ENCODE data around the gene EPS15. TPM values are rescaled to one million over a fixed set of nuclear protein-coding genes. Genes with fewer than 3 reads are reported as not detected.

EPS15 gene
- total RNA-seq (151 and 163 TPM in 2 replicates), polyA plus RNA-seq (32.5 and 40.3 TPM in 2 replicates), polyA minus RNA-seq (37.8 and 46.4 TPM in 2 replicates)
- 78.8 TPM for total RNA-seq (2013)

DNA sequence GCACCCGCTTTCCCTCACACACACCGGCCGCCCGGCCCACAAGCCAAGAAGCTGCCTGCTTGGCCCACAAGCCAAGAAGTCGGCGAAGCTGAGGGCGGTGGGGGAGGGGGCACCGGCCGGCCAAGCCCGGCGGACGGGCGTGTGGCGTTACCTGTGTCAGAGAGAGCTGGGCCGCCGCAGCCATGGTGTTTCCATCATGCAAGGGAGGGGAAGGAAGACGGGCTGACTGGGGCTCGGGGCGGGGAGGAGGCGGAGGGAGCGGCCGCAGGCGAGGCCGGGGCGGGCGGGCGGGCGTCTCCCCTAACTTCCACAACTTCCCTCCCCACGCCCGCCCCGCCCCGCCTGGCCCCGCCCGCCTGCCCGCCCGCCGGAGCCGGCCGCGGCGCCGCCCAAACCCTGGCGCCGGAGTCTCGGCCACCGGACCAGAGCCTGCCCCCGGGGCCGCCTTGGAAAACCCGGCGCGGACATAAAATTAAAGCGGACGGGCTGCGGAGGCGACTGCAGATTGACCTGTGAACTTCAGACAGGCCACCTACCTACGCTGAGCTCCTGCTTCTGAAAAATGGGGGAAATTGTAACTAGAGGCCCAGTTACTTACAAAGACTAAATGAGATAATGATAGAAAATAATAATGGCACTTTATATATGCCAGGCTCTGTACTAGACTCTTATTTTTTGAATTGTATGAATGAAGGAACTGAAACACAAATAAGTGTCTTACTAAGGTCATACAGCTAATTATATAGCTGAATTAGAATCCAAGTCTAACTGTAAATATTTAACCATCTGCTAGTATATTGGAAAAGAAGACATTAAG, at the start of gene EPS15:
Gene EPS15 (minus strand): TSS at position 219 of the 817 bp plus-strand sequence. CDS start 35 bp downstream, at position 184.
- intact Hi-C loops (cut with micrococcal nuclease): loop anchor here (1.0 to 10.0 kb wide), 6 partner anchors 37 to 554 kb away; partner anchors contain the start of genes FAF1, OSBPL9 and RNF11
- peaks cover 31 to 38% of the 10 kb centered on the region in 2 donors for H3K4me1 ChIP-seq (ENCODE audit: control insufficient read depth in 2 of 2, insufficient read depth in 2 of 2, low read length in 2 of 2)
- H3K9me3 Mint-ChIP-seq (ENCODE audit: insufficient read depth): no peaks in the 10 kb centered on the region
- DNase-seq (peak; percentile 88), ATAC-seq (ENCODE audit: low read depth) (peak; percentile 75)
- H3K4me3 Mint-ChIP-seq: peak within 1 kb of the TSS; percentile 96
- H4K20me1 ChIP-seq (ENCODE audit: control insufficient read depth, insufficient read depth, low read length, poor library complexity, severe bottlenecking): peaks cover 4% of the 10 kb centered on the region
- ChIA-PET CTCF (interaction anchor here (0.9 to 3.6 kb wide), 9 partner anchors 13 to 284 kb away, joined by 3 to 21 read pairs (median 3); no protein-coding TSS in a partner anchor), POLR2A (interaction anchor here (0.6 to 1.4 kb wide), 4 partner anchors 13 to 537 kb away, joined by 3 read pairs; partner anchors contain the start of gene BTF3L4)
- peak within 1 kb of the TSS; percentile 91 for H3K4me2 ChIP-seq (replicated peaks; ENCODE audit: low read depth, low read length, poor library complexity, severe bottlenecking)
- H3K36me3 ChIP-seq (replicated peaks in 1 of 2; ENCODE audit: control extremely low read depth in 1 of 2, control insufficient read depth in 1 of 2, extremely low read depth in 1 of 2, insufficient read depth in 2 of 2, low read length in 1 of 2): no peaks in the 10 kb centered on the region
- peak within 1 kb of the TSS; percentile 86 for H3K9ac ChIP-seq (ENCODE audit: low read length)
- no peaks in the 10 kb centered on the region for H3K27me3 Mint-ChIP-seq
- peak within 1 kb of the TSS; percentile 74 for H2AFZ ChIP-seq (ENCODE audit: insufficient read depth, low read depth, low read length, poor library complexity, severe bottlenecking)
- WGBS (ENCODE audit: insufficient coverage): 2% methylated on average over 34 of the region's 56 CpGs
- H3K27ac Mint-ChIP-seq: peak within 1 kb of the TSS; percentile 91
- H3K9me3 ChIP-seq (ENCODE audit: control extremely low read depth in 1 of 3, control insufficient read depth in 2 of 3, insufficient read depth in 1 of 3, low read length in 2 of 3): no peaks in the 10 kb centered on the region
- H3K27me3 ChIP-seq (replicated peaks in 1 of 4; ENCODE audit: control extremely low read depth in 1 of 4, control insufficient read depth in 3 of 4, insufficient read depth in 4 of 4, low read length in 3 of 4): no peaks in the 10 kb centered on the region
- H3K4me1 Mint-ChIP-seq: peaks cover 54% of the 10 kb centered on the region
- H3K27ac ChIP-seq (ENCODE audit: low read length in 2 of 2): peak within 1 kb of the TSS; percentile 67 to 88
- TF ChIP-seq CTCF (IDR thresholded peaks at IDR 0.05): no peak
- no peak for TF ChIP-seq EZH2 (IDR thresholded peaks at IDR 0.05; ENCODE audit: borderline replicate concordance, insufficient read depth, low read depth, low read length, poor library complexity, severe bottlenecking)
- peak within 1 kb of the TSS; percentile 65 to 93 (median 78) for H3K4me3 ChIP-seq (ENCODE audit: control extremely low read depth in 1 of 5, extremely low read depth in 1 of 5, insufficient read depth in 1 of 5, low read depth in 2 of 5, low read length in 4 of 5)
- peaks cover 44% of the 10 kb centered on the region for H3K79me2 ChIP-seq (ENCODE audit: control insufficient read depth, insufficient read depth, low read length)

Data from B cell (primary cell).